GM18526 (cell line): ENCODE results near the gene ZNF579.

Experiments used
- POLR2A ChIP-seq: IDR thresholded peaks from 3 replicates; pipeline ENCODE4 v1.6.1; 2011; ENCODE audit not compliant: insufficient read length; ENCODE audit errors: extremely low read depth

ZNF579 gene

DNA sequence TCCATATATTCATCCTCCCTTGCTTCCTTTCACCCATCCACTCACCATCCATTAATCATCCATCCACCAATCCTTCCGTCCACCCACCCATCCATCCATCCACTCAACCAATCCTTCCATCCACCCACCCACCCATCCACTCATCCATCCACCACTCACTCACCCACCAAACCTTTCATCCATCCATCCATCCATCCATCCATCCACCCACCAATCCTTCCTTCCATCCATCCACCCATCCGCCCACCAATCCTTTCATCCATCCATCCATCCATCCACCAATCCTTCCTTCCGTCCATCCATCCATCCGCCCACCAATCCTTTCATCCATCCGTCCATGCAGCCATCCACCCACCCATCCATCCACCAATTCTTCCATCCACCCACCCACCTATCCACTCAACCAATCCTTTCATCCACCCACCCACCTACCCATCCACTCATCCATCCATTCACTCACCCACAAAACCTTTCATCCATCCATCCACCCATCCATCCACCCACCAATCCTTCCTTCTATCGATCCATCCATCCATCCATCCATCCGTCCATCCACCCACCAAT is 38.3 kb downstream of the ZNF579 start:
- TF ChIP-seq POLR2A: no peak

GRCh38 chr19:55541091-55541490 is 39.6 kb downstream of the ZNF579 start:
- TF ChIP-seq POLR2A: no peak

DNA sequence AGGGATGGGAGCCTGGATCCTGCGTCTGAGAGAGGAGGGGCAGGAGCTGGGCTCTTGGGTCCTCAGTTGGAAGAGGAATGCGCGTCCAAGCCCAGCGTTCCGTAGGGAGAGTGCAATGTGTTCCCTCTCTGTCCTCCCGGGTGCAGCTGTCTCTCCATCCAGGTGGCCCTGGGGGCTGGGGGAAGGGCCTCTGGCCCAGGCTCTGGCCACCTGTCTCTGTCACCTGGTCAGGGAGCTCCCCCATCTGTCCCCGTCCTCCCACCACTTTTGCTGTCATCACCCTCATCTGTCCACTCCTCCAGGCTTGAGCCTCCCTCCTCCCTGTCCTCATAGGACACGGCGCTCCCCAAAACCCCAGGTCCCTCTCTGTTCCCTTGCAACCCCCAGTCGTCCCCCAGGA is 40.0 kb downstream of the ZNF579 start:
- no peak for TF ChIP-seq POLR2A

GRCh38 chr19:55539090-55539984 is 41.3 kb downstream of the ZNF579 start:
- no peak for TF ChIP-seq POLR2A

DNA sequence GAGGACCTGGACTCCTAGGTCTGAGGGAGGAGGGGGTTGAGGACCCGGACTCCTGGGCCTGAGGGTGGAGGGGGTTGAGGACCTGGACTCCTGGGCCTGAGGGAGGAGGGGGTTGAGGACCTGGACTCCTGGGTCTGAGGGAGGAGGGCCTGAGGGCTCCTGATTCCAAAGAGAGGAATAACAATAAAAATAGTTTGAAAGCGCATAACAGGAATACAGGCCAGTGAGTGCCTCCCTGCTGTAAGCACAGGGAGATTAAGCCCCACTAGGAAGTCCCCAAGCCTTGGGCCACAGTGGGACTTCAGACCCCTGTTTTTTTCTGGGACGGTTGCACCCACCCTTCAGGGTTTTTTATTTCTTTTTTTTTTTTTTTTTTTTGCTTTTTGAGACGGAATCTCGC is 42.5 kb downstream of the ZNF579 start:
- TF ChIP-seq POLR2A: no peak

DNA sequence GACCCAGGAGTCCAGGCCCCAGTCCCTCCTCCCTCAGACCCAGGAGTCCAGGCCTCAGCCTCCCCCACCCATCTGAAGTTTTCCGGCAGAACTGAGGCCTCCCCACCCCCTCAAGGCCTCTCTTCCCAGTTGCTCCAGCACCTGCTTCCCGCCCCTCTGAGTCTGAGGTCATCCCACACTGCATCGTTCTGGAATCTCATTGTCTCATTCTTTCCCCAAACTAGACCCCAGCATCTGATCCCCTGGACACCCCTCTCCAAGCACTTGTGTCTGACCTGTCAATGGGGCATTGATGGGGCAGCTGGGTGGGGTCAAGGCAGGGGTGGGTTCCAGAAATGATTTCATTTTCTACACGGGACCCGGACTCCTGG is 42.9 kb downstream of the ZNF579 start:
- no peak for TF ChIP-seq POLR2A

DNA sequence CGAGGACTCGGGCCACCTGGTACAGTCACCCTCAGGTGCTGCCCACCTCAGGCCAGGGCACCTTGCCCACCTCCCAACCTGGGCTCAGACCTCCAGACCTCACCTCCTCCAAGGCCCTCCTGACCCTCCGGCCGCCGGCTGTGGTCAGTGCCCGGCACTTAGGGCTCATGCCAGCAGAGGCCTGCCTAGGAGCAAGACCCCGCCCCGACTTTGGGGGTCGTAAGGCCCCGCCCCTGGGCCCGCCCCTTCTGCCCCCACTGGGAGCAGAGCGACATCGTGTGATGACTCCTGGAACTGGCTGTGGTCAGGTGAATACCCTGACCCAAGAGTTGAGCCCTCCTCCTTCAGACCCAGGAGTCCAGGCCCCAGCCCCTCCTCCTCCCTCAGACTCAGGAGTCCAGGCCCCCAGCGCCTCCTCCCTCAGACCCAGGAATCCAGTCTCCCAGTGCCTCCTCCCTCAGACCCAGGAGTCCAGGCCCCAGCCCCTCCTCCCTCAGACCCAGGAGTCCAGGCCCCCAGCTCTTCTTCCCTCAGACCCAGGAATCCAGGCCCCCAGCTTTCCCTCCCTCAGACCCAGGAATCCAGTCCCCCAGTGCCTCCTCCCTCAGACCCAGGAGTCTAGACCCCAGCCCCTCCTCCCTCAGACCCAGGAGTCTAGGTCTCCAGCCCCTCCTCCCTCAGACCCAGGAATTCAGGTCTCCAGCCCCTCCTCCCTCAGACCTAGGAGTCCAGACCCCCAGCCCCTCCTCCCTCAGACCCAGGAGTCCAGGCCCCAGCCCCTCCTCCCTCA is 43.5 kb downstream of the ZNF579 start, which contains the start of gene SBK2:
Gene SBK2 (minus strand): TSS at position 183 of the 790 bp plus-strand sequence. CDS start 839 bp downstream, outside the sequence.
- no peak for TF ChIP-seq POLR2A

DNA sequence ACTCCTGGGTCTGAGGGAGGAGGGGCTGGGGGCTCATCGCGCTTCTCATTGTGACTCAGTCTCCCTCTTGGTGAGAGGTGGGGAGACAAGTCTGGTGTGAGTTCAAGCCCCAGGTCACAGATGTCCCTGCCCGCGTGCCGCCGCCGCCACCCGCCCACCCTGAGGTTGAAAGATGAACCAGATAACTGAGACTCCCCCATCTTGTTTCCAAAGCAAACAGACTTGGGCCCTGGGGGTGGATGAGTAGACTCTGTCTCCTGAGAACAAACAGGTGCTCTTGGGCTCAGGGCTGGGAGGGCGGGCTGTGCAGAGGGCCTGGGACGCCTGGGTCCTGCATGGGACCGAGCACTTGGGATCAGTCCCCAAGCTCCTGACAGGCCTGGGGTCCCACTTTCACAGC is 44.3 kb downstream of the ZNF579 start:
- TF ChIP-seq POLR2A: no peak

DNA sequence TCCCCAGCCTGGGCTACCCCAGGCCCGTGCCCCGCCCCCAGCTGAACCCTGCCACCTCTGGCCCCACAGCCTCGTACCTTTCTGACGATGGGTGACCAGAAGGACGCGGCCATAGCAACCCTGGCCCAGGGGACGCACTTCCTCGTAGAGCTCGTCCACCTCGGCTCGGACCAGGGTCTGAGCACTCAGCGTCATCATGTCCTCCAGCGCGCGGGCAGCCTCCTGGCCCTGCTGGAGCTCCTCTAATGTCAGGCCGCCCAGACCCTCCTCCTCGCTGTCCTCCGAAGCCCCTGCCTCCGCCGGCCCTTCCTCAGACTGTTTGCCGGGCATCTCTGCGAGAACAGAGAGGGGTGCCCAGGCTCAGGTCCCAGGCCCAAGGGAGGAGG is 44.7 kb downstream of the ZNF579 start:
- TF ChIP-seq POLR2A: no peak

DNA sequence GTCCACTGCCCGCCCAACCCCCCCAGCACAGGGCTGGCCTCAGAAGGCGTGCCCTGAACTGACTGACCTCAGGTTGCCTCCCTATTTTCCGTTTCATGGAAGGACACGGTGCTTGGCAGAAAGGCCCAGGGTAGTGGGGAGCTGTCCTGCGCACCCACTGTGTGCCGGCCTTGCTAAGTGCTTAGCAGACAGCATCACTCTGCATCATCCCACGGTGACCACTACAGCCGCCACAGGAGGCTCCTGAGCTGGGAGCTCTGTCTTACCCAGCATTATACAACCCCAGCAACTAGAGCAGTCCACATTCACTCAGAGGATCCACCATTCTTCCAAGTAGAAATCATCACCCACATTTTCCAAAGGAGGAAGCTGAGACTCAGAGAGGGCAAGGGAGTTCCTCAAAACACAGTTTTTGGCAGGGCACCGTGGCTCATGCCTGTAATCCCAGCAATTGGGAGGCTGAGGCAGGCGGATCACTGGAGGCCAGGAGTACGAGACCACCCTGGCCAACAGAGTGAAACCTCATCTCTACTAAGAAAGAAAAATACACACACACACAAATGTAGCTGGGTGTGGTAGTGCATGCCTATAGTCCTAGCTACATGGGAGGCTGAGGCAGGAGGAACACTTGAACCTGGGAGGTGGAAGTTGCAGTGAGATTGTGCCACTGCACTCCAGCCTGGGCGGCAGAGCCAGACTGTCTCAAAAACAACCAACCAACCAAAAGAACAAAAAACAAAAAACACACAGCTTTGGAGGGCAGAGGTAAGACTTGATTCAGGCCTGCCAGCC is 45.3 kb downstream of the ZNF579 start:
- no peak for TF ChIP-seq POLR2A

DNA sequence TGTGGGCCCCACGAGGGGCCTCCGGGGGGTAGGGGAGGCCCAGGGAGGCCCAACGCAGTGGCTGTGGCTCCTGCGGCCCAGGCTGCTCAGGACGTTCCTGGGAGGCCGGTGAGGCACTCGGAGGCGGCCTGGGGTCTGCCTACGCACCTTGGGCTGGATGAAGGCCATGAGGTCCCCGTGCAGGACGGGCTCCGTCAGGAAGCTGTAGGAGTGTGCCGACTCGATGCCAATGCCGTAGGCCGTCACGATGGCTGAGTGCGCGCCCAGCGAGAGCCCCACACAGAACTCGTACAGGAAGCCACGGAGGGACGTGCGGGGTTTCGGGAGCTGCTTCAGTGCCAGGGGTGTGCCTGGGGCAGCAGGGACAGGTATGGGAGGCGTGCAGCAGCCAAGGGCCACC is 49.7 kb downstream of the ZNF579 start:
- no peak for TF ChIP-seq POLR2A

DNA sequence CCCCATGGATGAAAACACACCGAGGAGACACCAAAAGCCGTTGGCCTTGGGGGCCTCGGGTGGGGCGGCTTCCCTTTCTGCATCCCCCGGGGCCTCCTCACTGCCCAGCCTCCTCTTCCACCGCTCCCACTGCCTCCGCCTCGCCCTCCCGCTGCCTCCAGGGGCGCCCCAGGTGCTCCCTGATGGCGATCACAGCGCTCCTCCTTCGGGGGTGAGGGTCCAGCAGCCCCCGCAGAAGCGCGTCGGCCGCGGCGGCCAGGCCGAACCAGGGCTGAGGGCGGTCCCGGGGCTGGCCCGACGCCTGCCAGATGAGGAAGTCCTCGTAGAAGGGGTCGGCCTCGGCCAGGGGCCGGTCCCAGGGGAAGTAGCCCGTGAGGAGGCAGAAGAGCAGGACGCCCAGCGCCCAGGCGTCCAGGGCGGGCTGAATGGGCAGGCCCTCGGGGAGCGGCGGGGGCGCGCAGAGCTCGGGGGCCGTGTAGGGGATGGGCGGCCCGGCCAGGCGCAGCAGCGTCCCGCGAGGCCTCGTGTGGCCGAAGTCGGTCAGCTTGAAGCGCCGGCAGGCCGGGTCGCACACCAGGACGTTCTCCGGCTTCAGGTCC is 50.9 kb downstream of the ZNF579 start:
- TF ChIP-seq POLR2A: no peak

GRCh38 chr19:55528030-55528803 is 52.4 kb downstream of the ZNF579 start:
- no peak for TF ChIP-seq POLR2A
